GM19035 (cell line): ENCODE data around the gene GPX1.
"Not testable (repeated sequence)": the region's sequence is repeated elsewhere in the genome, so short reads cannot be mapped to it uniquely, and the experiment has no call there.

Experiments used
- ATAC-seq: cut with Tn5 transposase; IDR thresholded peaks from one replicate; pipeline ENCODE4 v1.9.1; 2021; ENCODE audit not compliant: unreplicated experiment

GPX1 gene

DNA sequence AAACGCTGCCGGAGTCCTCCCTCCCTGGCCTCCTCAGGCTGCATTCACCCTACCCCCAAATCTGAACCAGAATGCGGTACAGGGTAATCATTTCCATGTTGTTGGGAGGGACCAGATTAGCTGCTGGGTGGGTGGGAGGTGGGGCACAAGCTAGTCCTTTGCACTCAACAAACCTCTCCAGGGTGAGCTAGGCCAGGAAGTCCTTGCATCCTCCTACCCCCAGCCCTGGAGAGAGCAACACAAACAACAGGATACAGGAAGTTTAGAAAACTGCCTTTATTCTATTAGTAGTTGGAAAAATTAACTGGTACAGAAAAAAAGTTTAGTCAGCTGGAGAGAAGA lies 702 bp upstream of the GPX1 start:
- ATAC-seq = peak; percentile 2

DNA sequence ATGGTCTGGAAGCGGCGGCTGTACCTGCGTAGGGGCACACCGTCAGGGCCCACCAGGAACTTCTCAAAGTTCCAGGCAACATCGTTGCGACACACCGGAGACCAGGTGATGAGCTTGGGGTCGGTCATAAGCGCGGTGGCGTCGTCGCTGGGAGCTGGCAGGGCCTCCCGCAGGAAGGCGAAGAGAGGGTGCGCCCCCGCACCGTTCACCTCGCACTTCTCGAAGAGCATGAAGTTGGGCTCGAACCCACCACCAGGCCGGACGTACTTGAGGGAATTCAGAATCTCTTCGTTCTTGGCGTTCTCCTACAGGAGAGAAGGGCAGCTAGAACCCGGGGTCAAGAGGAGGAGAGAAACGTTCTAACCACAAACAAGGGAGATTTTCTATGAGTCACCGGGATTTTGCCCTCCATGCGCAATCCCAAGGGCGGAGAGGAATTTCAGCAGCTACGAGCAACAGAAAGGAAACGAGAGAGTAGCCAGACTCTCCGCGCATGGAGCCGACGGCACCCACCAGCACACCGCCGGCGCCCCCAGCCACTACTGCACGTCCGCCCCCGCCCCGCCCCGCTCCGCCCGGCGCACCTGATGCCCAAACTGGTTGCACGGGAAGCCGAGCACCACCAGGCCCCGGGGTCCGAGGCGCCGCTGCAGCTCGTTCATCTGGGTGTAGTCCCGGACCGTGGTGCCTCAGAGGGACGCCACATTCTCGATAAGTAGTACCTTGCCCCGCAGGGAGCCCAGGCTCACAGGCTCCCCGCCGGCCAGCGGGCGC lies 523 bp downstream of the GPX1 start:
- ATAC-seq = peak; percentile 37

DNA sequence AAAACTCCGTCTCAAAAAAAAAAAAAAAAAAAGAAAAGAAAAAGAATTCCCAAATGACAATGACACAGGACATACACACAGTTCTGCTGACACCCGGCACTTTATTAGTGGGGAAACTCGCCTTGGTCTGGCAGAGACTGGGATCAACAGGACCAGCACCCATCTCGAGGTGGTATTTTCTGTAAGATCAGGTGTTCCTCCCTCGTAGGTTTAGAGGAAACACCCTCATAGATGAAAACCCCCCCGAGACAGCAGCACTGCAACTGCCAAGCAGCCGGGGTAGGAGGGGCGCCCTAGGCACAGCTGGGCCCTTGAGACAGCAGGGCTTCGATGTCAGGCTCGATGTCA lies 1.1 kb downstream of the GPX1 start:
- not testable (repeated sequence) for ATAC-seq

DNA sequence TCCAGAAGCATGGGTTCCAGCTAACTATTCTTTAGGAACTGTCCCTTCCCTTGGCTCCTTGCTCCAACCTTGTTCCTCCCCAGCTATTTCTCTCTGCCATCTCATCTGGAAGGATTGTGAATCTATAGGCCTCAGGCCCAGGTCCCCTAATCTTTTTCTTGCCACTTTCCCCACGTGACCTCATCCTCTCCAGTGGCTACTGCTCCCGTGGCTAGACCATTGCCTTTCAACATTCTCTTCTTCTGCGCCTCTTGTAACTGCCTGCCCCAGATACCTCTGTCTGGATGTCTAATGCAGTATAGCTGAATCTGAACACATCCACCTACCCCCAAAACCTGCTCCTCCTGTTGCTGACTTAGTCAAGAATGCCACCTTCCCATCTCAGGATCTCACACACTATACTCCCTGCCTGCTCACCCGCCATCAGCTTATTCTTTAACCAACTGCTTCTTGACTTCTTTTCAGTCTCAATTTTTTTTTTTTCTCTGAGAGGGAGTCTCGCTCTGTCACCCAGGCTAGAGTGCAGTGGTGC lies 5.2 kb downstream of the GPX1 start:
- ATAC-seq = no peak

DNA sequence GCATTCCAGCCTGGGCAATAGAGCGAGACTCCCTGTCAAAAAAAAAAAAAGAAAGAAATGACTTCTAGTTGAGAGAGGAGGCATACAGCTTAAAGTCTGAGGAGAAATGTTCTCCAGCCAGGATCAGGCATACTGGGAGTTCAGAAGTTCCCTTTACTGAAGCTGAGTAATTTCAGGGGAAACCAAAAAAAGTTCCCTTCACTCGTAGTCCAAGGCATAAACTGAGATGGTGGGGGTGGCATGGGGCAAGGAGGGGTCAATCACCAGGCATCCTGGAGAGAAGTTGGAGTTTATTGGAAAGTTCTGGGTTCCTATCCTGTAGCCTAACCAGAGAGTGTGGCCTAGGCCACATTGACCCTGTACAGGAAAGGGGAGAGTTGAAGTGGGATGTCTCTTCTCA lies 5.9 kb downstream of the GPX1 start:
- no peak for ATAC-seq

DNA sequence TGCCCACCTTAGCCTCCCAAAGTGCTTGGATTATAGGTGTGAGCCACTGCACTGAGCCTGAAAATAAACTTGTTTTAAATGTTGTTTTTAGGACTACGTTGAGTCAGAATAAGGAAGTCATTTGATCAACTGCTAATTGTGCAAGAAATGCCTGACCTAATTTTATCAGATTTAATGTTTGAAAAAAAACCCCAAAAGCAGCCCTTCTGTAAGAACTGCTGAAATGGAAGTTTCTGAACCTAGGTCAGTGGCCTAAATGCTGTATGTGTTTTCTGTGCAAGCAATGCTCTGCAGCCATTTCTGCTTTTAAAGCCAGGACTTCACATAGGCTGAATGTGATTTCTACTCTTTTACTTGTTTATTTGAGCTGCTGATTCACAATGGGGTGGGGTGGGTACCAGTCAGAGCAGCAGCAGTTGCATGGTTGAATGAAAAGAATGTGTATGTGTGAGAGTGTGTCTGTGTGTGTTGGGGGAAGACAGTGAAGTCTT lies 6.6 kb downstream of the GPX1 start:
- ATAC-seq = no peak

DNA sequence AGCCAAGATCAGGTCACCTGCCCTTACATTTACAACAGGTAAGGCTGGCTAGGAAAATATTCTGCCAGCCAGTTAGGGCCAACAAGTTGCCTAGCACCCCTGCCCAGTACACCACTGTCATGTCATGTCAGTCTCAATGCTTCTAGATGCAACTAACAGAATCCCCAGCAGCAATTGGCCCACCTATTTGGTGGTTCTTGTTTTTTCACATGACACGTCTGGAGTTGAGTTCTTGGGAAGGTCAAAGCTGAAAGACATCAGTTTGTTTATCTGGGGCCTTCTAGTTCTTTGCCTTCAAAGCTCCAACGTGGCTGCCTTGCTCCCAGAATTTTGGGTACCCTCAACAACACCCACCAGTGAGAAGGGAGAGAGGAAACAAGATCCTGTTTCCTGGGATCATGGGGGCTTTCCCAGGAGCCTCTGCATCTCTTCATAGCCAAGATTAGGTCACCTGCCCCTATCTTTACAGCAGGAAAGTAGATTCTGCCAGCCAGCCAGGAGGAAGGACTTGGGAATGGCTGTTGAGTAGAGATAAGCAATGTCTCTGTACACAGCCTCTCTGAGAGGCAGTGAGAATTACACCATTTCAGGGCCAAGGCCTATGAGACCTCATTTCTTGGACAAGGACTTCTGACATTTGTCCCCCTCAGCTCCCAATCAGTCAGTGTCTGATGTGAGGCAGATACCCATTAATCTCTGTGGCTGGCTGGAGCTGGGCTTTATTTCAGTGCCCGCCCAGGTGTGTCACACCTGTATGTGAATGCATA lies 8.6 kb downstream of the GPX1 start:
- no peak for ATAC-seq

DNA sequence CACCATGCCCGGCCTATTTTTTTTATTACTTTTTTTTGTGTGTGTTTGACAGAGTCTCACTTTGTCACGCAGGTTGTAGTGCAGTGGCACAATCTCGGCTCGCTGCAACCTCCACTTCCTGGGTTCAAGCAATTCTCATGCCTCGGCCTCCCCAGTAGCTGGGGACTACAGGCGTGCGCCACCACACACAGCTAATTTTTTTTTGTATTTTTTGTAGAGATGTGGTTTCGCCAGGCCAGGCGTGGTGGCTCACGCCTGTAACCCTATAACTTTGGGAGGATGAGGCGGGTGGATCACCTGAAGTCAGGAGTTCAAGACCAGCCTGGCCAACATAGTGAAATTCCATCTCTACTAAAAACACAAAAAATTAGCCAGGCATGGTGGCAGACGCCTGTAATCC lies 9.8 kb downstream of the GPX1 start:
- ATAC-seq = not testable (repeated sequence)

DNA sequence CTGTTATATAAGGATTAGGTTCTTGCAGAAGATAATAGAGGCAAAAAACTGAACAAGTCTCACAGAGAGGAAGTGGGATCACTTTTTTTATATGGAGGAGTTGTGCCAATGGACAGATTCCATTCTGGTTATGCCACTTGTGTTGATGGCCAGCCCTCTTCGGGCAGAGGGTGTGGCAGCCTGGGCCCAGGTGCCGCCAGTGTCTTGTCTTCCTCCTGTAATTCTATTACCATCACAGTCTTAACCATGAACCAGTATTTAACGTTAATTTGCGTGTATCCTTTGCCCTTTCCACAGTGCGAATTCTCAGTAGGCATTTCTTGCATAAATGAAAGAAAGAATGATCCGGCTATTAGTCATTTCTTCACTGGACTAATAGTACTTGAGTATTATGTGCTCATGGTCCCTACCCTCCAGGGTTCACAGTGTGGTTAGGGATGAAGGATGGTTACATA lies 11.3 kb downstream of the GPX1 start:
- no peak for ATAC-seq

DNA sequence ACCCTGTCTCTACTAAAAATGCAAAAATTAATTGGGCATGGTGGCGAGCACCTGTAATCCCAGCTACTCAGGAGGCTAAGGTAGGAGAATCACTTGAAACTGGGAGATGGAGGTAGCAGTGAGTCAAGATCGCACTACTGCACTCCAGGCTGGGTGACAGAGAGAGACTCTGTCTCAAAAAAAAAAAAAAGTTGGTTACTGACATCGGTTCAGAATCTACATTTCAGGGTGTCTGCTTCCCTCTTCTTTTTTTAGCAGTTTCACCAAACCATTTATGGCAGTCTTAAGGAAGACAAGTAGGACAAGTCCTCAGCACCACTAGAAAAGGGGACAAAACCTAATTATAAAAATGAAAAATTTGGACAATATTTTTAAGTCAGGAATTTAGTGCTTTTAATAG lies 15.0 kb downstream of the GPX1 start:
- no peak for ATAC-seq

DNA sequence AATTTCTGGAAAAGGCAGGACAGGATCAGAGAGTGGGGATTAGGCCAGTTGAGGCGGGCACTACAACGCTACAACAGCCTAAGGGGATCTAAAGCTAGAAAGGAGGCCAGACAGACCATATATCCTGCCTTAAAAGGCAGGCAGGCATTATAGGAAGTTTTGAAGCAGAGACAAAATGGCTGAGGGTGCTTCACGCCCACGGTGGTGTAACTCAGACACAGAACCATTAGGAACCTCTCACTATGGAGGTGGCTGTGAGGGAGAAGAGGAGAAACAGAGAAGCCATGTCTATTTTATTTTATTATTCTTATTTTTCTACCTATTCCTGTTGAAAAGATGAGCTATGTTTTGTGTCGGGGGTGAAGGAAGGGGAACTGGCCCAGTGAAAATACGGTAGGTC lies 16.2 kb downstream of the GPX1 start:
- no peak for ATAC-seq

DNA sequence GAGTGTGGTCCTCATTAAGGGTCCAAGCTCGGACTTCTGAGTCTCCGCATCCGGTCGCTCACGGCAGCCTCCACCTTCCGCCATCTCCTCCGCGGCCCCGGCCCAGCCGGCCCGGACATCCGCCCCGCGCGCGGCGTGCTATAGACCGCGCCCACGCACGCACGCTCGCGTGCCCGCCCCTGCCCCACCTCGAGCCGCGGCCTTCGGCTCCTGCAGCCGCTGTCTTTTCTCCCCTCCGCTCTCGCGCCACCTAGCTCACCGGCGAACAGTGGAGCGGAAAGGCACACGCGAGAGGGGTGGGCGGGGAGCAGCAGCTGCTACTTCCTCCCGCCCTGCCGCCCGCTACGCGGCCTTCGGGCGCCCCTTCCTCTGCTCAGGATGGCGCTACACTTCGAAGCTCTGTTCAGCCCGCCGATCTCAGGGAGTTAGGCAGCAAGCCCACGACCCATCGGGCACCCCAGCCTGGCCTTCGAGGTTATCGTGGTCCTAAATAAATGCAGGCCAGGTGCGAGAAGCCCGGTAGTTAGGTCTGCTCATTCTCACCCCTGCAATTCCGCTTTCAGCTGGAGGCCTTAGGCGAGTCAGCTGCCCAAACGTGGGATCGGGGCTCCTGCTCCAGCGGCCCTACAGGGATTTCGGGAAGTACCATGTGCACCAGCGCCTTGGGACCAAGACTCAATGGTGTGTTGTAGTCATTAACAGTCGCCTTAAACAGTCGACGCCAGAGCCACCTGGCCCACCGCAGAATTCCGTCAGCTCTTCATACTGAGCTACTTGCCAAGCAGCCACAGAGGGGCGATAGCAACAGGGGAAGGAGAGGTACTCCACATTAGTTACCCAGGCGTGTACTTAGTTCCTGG lies 18.0 kb downstream of the GPX1 start, which contains the start of gene USP4:
TSS of gene USP4 (minus strand) at position 113 of the 860 bp plus-strand sequence. CDS start at position 84, 29 bp downstream.
- peak; percentile 84 for ATAC-seq

DNA sequence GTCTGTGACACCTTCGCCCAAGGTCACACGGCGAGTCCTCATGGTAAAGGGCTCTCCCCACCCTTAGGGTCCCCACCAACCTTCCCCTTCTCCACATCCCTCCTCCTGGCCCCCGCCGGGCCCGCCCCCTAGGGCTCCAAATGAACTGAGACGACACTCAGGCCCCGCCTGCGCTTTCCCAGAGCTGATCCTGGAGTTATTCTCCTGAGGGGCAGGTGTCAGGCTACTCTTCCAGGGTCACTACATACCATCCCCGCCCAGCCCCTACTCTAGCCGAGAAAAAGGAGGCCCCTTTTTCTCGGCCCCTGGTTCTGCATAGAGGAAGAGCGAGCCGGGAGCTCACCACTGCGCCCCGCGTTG lies 18.6 kb downstream of the GPX1 start:
- no peak for ATAC-seq

DNA sequence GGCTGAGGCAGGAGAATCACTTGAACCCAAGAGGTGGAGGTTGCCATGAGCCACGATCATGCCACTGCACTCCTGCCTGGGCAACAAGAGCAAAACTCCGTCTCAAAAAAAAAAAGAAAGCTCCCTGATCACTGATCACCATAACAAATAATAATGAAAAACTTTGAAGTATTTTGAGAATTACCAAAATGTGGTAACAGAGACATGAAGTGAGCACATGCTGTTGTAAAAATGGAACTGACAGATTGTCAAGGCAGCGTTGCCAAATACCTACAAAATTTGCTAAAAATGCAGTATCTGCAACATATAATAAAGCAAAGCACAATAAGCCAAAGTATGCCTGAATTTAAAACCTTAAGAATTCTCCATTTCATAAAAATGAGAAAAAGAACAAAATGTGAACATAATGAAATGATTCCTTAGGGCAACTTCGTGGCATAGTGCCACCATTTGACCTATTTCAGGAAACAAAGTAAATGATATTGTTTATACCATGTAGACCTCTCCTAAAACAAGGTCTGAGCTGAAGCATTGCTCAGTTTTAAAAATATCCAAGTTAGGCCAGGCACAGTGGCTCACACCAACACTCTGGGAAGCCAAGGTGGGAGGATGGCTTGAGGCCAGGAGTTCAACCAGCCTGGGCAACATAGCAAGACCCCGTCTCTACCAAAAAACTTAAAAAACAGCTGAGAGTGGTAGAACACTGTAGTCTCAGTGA lies 24.1 kb downstream of the GPX1 start:
- ATAC-seq = no peak

DNA sequence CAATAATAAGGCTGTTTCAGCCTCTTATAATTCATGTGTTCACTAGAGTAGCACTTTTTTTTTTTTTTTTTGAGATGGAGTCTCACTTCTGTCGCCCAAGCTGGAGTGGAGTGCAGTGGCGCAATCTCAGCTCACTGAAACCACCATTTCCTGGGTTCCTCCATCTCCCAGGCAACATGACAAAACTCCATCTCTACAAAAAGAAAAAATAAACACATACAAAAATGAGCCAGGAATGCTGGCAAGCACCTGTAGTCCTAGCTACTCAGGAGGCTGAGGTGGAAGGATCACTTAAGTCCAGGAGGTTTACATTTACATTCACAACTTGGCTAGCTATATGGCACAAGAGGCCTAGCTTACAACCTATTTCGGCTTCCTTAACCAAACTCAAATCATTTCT lies 25.1 kb downstream of the GPX1 start:
- ATAC-seq = no peak

DNA sequence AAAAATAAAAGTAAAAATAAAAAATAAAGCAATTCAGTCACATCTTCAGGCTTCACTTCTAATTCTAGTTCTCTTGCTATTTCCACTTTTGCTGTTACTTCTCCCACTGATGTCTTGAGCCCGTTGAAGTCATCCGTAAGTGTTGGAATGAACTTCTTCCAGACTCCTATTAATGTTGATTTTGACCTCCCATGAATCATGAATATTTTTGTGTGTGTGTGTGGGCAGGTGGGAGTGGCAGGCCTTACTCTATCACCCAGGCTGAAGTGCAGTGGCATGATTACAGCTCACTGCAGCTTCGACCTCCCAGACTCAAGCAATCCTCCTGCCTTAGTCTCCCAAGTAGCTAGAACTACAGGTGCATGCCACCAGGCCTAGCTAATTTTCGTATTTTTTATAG lies 29.0 kb downstream of the GPX1 start:
- ATAC-seq = no peak

DNA sequence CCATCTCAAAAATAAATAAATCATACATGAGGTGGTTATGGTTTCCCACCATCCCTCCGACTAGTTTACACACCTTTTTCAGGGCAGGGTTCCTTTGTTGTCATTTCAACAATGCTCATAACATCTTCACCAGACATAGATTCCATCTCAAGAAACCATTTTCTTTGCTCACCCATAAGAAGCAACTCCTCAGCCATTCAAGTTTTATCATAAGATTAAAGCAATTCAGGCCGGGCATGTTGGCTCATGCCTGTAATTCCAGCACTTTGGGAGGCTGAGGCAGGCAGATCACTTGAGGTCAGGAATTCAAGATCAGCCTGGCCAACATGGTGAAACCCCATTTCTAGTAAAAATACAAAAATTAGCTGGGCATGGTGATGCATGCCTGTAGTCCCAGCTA lies 29.8 kb downstream of the GPX1 start:
- not testable (repeated sequence) for ATAC-seq

DNA sequence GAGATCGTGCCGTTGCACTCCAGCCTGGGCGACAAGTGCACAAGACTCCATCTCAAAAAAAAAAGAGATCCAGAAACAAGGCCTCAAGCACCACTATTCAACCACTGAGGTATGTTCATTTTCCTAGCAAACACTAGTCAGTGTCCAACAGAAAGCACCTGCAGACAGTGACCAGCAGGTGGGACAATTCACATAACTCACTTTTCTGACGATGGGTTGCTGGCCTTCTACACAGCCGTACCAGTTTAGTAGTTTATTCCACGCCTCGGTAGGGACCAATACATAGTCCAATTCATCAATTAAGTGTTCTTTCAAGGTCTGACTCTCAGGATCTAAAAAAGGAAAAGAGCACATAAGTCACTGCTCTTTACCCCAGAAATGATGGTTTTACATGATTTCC lies 30.7 kb downstream of the GPX1 start:
- ATAC-seq = no peak

DNA sequence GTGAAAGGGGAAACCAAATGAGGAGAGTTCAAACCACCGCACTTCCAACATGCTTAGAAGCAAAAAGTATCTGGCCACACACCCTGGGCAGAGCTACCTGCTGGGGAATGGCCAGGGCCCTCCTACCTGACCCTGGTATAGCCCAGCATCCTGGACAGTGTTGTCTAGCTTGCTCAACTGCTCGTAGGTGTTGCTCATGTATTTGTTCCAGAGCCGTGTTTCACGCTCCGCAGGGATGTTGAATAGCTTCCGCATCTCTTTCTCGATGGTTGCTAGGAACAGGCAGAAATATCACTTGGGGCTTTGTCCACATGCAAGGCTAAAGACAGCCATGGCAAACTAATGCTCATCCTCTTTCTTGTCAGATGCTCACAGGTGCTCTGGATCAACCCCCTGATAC lies 33.4 kb downstream of the GPX1 start:
- no peak for ATAC-seq

DNA sequence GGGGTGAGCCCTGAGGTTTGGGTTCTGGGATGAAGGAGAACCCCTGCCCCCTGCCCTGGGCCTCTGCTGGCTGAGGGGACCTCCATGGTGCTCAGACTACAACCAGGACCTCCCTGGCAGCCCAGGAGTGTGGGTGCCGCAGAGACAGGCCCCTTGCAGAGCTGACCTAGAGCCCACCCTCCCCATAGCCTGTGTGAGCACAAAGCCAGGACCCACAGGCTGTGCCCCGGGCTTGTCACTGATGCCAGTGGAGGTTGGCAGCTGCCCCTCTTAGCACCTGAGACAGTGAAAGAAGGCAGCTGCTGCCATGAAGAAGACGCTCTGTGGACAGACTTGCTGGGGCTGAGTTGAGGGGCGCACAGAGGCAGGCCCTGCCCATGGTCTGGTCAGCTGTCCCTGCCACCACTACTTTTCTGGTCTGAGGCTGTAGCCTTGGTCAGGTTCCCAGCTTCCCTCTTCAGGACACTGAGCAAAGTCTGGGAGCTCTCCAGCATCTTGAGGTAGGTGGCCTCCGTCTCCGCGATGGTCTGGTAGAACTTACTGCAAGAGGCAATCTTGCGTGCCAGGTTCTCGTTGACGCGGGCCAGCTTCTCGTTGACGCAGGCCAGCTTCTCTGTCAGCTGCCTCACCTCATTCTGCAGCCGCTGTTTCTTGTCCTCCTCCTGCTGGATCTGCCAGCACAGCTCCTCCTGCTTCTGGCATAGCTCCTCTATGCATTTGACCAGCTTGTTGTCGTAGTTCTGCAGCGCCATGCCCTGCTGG lies 41.3 kb downstream of the GPX1 start:
- ATAC-seq = no peak
